Suprapubic skin (tissue), 4 donors: Measurements from ENCODE around the gene ACTN2.

ENCODE experiments used
- CTCF ChIP-seq, 2 donors: fragments of 200-600 bp in 1 of 2; fragments of 450-650 bp in 1 of 2; sonication (generic) in 1 of 2; IDR thresholded peaks; one replicate each; pipeline ENCODE4 v1.5.1; 2016 to 2019; ENCODE audit warnings: antibody characterized with exemption in 2 of 2, mild to moderate bottlenecking in 1 of 2, moderate library complexity in 1 of 2
- EP300 ChIP-seq: sonication (generic); formaldehyde crosslinking; IDR thresholded peaks from one replicate; pipeline ENCODE4 v1.6.1; 2017; ENCODE audit warnings: antibody characterized with exemption
- POLR2AphosphoS5 ChIP-seq, 3 donors: sonication (generic); formaldehyde crosslinking; IDR thresholded peaks; one replicate each; pipeline ENCODE4 v1.6.1; 2017; ENCODE audit warnings: antibody characterized with exemption in 3 of 3

GRCh38 chr1:236786453-236786852 is 100.2 kb downstream of the ACTN2 start:
- no peak for TF ChIP-seq EP300
- TF ChIP-seq CTCF (IDR thresholded peaks at IDR 0.05), result no peak
- no peak for TF ChIP-seq POLR2AphosphoS5 (IDR thresholded peaks at IDR 0.05)
